ENCODE data around the gene TMPRSS9. TPM values are rescaled to one million over a fixed set of nuclear protein-coding genes. Genes with fewer than 3 reads are reported as not detected.

The TMPRSS9 gene
- polyA plus RNA-seq, 1 donor (not counting 4 experiments of a cell fraction or from before 2014, with no cell fraction given) = not detected

DNA sequence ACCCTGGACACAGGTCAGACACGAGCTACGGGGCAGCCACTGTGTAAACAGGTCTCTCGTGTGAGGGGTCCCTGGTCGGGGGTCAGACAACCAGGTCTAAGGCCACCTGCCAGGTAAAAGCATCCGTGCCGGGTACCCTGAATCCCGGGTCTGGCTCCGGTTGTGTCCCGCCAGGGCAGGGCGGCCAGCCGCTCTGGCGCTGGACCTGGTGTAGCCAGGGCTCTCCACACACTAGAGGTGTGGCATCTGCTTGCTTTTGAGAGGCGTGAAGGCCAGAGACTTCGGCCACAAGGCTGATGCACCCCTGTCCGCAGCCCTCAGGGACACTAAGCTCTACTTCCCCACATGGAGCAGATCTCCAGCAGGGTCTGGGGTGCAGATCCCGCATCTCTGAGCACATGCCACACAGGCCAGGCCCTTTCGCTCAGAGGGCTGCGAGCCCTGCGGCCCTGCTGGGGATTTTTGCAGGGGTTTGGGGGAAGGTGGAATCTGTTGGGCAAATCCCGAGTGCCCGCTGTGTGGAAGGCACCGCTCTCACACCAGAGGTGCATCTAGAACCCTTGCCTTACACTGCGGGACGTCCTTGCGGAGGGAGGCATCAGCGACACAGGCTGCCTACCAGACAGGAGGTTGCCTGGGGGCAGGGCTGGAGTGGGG, 81.2 kb downstream of the TMPRSS9 start:
- TF ChIP-seq EZH2 (IDR thresholded peaks at IDR 0.05; ENCODE audit: low read length) = no peak
- TF ChIP-seq, protein P1, sequence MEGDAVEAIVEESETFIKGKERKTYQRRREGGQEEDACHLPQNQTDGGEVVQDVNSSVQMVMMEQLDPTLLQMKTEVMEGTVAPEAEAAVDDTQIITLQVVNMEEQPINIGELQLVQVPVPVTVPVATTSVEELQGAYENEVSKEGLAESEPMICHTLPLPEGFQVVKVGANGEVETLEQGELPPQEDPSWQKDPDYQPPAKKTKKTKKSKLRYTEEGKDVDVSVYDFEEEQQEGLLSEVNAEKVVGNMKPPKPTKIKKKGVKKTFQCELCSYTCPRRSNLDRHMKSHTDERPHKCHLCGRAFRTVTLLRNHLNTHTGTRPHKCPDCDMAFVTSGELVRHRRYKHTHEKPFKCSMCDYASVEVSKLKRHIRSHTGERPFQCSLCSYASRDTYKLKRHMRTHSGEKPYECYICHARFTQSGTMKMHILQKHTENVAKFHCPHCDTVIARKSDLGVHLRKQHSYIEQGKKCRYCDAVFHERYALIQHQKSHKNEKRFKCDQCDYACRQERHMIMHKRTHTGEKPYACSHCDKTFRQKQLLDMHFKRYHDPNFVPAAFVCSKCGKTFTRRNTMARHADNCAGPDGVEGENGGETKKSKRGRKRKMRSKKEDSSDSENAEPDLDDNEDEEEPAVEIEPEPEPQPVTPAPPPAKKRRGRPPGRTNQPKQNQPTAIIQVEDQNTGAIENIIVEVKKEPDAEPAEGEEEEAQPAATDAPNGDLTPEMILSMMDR (optimal IDR thresholded peaks at IDR 0.05 in 1 of 3, IDR thresholded peaks at IDR 0.05 in 1 of 3, conservative IDR thresholded peaks at IDR 0.05 in 1 of 3; ENCODE audit: extremely low read depth in 1 of 3, insufficient read depth in 2 of 3, low read length in 3 of 3) = no peak

DNA sequence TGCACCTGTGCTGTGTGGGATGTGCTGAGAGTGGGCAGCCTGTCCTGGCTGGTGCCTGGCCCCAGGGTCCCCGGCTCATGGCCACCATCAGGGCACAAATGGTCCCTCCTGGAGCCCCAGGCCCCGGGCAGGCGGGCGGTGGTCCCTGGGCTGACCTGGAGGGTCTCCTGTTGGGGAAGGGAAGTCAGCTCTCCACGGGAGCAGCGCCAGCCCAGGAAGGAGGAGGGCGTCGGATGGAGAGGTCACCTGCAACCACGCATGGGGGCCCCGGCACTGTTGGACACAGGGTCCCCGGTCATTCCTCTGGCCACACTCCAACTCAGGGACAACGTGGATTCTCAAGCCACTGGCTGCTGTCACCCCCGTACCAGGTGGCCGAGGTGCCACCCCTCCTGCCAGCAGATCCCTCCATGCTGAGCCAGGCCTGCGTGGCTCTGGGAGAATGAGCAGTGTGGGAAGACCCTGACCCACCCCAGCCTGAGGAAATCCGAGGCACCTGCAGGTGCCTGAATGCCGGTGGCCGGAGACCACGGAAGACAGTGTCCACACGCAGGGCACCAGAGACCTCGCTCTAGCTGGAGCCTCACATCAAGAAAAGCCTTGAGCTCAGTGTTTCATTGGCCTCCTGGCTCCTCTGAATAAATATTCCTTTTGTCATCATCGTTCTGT, 83.2 kb downstream of the TMPRSS9 start:
- TF ChIP-seq EZH2 (IDR thresholded peaks at IDR 0.05; ENCODE audit: low read length) = no peak
- TF ChIP-seq, protein P1 (optimal IDR thresholded peaks at IDR 0.05 in 1 of 3, IDR thresholded peaks at IDR 0.05 in 1 of 3, conservative IDR thresholded peaks at IDR 0.05 in 1 of 3; ENCODE audit: extremely low read depth in 1 of 3, insufficient read depth in 2 of 3, low read length in 3 of 3) = no peak
- no peak overlapping the region for H3K27ac ChIP-seq (ENCODE audit: control insufficient read depth, insufficient read depth, low read length)
- H3K4me2 ChIP-seq (ENCODE audit: control insufficient read depth, extremely low read depth, insufficient read depth, low read depth, low read length) = no peak overlapping the region
- peaks cover 10% of the 10 kb centered on the region for H4K20me1 ChIP-seq (ENCODE audit: control insufficient read depth, extremely low read depth, insufficient read depth, low read length)
- no peaks in the 10 kb centered on the region for H3K27me3 ChIP-seq (ENCODE audit: control insufficient read depth, extremely low read depth, insufficient read depth, low read length)
- H3K4me3 ChIP-seq (ENCODE audit: control insufficient read depth in 2 of 3, extremely low read depth in 1 of 3, insufficient read depth in 2 of 3, low read depth in 1 of 3, low read length in 3 of 3) = no peak overlapping the region
- FAIRE-seq (no peak), DNase-seq (ENCODE audit: low read depth, low spot score) (no peak)
- dilution Hi-C loops (cut with MboI; ENCODE audit: extremely low pct_ligation_motif_present, low sequenced_read_pairs) = no loop called here
- H3K9me3 ChIP-seq (ENCODE audit: control insufficient read depth, low read depth, low read length) = no peaks in the 10 kb centered on the region
- peaks cover 10 to 34% of the 10 kb centered on the region in 2 experiments for H3K36me3 ChIP-seq (ENCODE audit: control insufficient read depth in 2 of 2, extremely low read depth in 1 of 2, insufficient read depth in 2 of 2, low read length in 2 of 2)
- no peak overlapping the region for H2AFZ ChIP-seq (ENCODE audit: control insufficient read depth, low read length)
- no peaks in the 10 kb centered on the region for H3K4me1 ChIP-seq (ENCODE audit: control insufficient read depth, extremely low read depth, insufficient read depth, low read length)
- H3K9me1 ChIP-seq (ENCODE audit: control insufficient read depth, extremely low read depth, insufficient read depth, low read length) = no peaks in the 10 kb centered on the region
- no peak overlapping the region for H3K9ac ChIP-seq (ENCODE audit: control insufficient read depth, extremely low read depth, insufficient read depth, low read length)
- peaks cover 74% of the 10 kb centered on the region for H3K79me2 ChIP-seq (ENCODE audit: control insufficient read depth, insufficient read depth, low read length)

More for the DNA sequence above, 81.2 kb downstream of the TMPRSS9 start:
- no peak for DNase-seq (ENCODE audit: low read depth, low spot score)
- Histone ChIP-seq H3K4me1 (ENCODE audit: control insufficient read depth, extremely low read depth, insufficient read depth, low read length) (no peaks in the 10 kb centered on the region), H3K27me3 (ENCODE audit: control insufficient read depth, extremely low read depth, insufficient read depth, low read length) (no peaks in the 10 kb centered on the region), H3K79me2 (ENCODE audit: control insufficient read depth, insufficient read depth, low read length) (peaks cover 61% of the 10 kb centered on the region), H3K9me3 (ENCODE audit: control insufficient read depth, low read depth, low read length) (no peaks in the 10 kb centered on the region), H3K9me1 (ENCODE audit: control insufficient read depth, extremely low read depth, insufficient read depth, low read length) (no peaks in the 10 kb centered on the region), H3K27ac (ENCODE audit: control insufficient read depth, insufficient read depth, low read length) (no peak overlapping the region), H3K4me3 (ENCODE audit: control insufficient read depth in 2 of 3, extremely low read depth in 1 of 3, insufficient read depth in 2 of 3, low read depth in 1 of 3, low read length in 3 of 3) (no peak overlapping the region), H4K20me1 (ENCODE audit: control insufficient read depth, extremely low read depth, insufficient read depth, low read length) (peaks cover 10% of the 10 kb centered on the region), H3K9ac (ENCODE audit: control insufficient read depth, extremely low read depth, insufficient read depth, low read length) (no peak overlapping the region), H2AFZ (ENCODE audit: control insufficient read depth, low read length) (no peak overlapping the region), H3K4me2 (ENCODE audit: control insufficient read depth, extremely low read depth, insufficient read depth, low read depth, low read length) (no peak overlapping the region), H3K36me3 (ENCODE audit: control insufficient read depth in 2 of 2, extremely low read depth in 1 of 2, insufficient read depth in 2 of 2, low read length in 2 of 2) (peaks cover 16 to 41% of the 10 kb centered on the region in 2 experiments)
- no peak for FAIRE-seq
- dilution Hi-C loops (cut with MboI; ENCODE audit: extremely low pct_ligation_motif_present, low sequenced_read_pairs) = no loop called here
